ENCODE data around the gene TSHZ3.

DNA sequence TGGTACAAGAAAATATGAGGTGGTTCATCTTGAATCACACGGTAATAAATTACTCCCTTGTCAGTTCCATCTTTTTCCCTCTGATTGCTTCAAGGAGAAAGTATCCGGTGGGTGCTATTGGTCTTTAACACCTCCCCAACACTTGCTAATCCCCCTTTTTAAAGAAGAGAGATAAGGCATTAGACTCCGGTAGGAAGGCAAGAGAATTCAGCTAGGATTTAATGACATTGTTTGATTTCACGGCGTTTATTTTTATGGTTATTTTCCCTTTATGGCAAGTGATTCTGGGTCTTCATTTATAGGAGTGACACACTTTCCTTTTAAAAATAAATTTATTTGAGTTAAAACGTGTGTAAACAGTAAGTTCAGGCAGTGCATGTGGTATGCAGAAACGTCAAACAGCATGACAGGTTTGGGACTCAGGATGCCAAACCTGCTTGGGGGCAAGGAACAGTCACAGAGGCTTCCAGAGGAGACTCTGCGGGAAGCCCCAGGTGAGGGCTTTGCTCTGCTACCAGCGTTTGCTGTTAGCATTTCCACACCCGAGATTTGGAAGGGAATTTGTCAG lies 36.5 kb downstream of the TSHZ3 start:
- TF ChIP-seq, protein P1, sequence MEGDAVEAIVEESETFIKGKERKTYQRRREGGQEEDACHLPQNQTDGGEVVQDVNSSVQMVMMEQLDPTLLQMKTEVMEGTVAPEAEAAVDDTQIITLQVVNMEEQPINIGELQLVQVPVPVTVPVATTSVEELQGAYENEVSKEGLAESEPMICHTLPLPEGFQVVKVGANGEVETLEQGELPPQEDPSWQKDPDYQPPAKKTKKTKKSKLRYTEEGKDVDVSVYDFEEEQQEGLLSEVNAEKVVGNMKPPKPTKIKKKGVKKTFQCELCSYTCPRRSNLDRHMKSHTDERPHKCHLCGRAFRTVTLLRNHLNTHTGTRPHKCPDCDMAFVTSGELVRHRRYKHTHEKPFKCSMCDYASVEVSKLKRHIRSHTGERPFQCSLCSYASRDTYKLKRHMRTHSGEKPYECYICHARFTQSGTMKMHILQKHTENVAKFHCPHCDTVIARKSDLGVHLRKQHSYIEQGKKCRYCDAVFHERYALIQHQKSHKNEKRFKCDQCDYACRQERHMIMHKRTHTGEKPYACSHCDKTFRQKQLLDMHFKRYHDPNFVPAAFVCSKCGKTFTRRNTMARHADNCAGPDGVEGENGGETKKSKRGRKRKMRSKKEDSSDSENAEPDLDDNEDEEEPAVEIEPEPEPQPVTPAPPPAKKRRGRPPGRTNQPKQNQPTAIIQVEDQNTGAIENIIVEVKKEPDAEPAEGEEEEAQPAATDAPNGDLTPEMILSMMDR (IDR thresholded peaks at IDR 0.05) = no peak
- no peak for TF ChIP-seq POLR2A (IDR thresholded peaks at IDR 0.05)

All from uterus (tissue), 2 donors.